H1 (cell line): ENCODE measurements around the gene RILP. TPM values are rescaled to one million over a fixed set of nuclear protein-coding genes. Genes with fewer than 3 reads are reported as not detected.

Experiments
- CTCF ChIA-PET: fragments of 300-600 bp; sonication (Branson Sonifier 250); formaldehyde crosslinking; loops from one replicate; lab custom pipeline; 2021; ENCODE audit not compliant: partially characterized antibody; lab: Charles Lee
- POLR2A ChIA-PET: fragments of 300-600 bp; sonication (Branson Sonifier 250); formaldehyde crosslinking; loops from one replicate; lab custom pipeline; 2021; ENCODE audit warnings: inconsistent platforms; ENCODE audit not compliant: partially characterized antibody; lab: Charles Lee
- DNase-seq, 2 experiments: peaks; one replicate each; pipeline versions ENCODE4 v3.0.0 to v3.0.0-alpha.2; 2010 to 2022; ENCODE audit warnings: low spot score in 2 of 2, low read depth in 1 of 2, mixed read lengths in 1 of 2
- FAIRE-seq: peaks from 2 replicates; lab custom pipeline; 2011; peaks lifted over from hg19 to GRCh38; lab: Jason Lieb, UNC
- H2AFZ ChIP-seq: 2 replicates; pipeline ENCODE4 v1.8.1; 2012; ENCODE audit warnings: low read length, inconsistent platforms
- H2AK5ac ChIP-seq: 2 replicates; pipeline ENCODE4 v1.6.1; 2013; ENCODE audit warnings: low read depth, low read length
- H2BK120ac ChIP-seq: replicated peaks from 2 replicates; pipeline ENCODE3; 2013; ENCODE audit warnings: low read depth, low read length, inconsistent platforms
- H2BK12ac ChIP-seq: 2 replicates; pipeline ENCODE4 v1.6.1; 2013; ENCODE audit warnings: low read depth, low read length
- H2BK15ac ChIP-seq: 2 replicates; pipeline ENCODE4 v1.6.1; 2013; ENCODE audit warnings: low read length
- H2BK20ac ChIP-seq: 2 replicates; pipeline ENCODE4 v1.6.1; 2013; ENCODE audit warnings: low read length
- H2BK5ac ChIP-seq: 2 replicates; pipeline ENCODE4 v1.6.1; 2013; ENCODE audit warnings: low read depth, low read length
- H3K14ac ChIP-seq: 2 replicates; pipeline ENCODE4 v1.6.1; 2013; ENCODE audit warnings: inconsistent platforms; ENCODE audit not compliant: insufficient read length
- H3K18ac ChIP-seq: 2 replicates; pipeline ENCODE4 v1.6.1; 2013; ENCODE audit warnings: low read length; ENCODE audit errors: extremely low read depth
- H3K23ac ChIP-seq: 2 replicates; pipeline ENCODE4 v1.6.1; 2013; ENCODE audit warnings: inconsistent platforms; ENCODE audit not compliant: insufficient read length
- H3K23me2 ChIP-seq: 2 replicates; pipeline ENCODE4 v1.6.1; 2013; ENCODE audit warnings: low read depth, low read length
- H3K27ac ChIP-seq: 2 replicates; pipeline ENCODE4 v1.6.1; 2011; ENCODE audit warnings: low read depth, low read length, inconsistent platforms
- H3K27me3 ChIP-seq, 4 experiments: replicated peaks in 1 of 4; 1 replicate in 1 of 4; 2 replicates in 3 of 4; pipeline versions ENCODE4 v1.6.1 to v1.8.1; 2011 to 2013; ENCODE audit warnings: low read length in 3 of 4, mild to moderate bottlenecking in 3 of 4, inconsistent platforms in 2 of 4, mixed read lengths in 2 of 4, moderate library complexity in 1 of 4; ENCODE audit not compliant: control insufficient read depth in 3 of 4, insufficient read depth in 3 of 4; ENCODE audit errors: extremely low read depth in 1 of 4
- H3K36me3 ChIP-seq, 4 experiments: 2 replicates each; pipeline versions ENCODE4 v1.6.1 to v1.8.1; 2011 to 2013; ENCODE audit warnings: mild to moderate bottlenecking in 4 of 4, low read length in 3 of 4, moderate library complexity in 2 of 4, control low read depth in 1 of 4, inconsistent platforms in 1 of 4; ENCODE audit not compliant: insufficient read depth in 4 of 4, control insufficient read depth in 2 of 4
- H3K4ac ChIP-seq: replicated peaks from 2 replicates; pipeline ENCODE3; 2013; ENCODE audit warnings: low read length, low read depth, mixed read lengths, inconsistent platforms; ENCODE audit not compliant: insufficient read length
- H3K4me1 ChIP-seq, 4 experiments: replicated peaks in 1 of 4; 1 replicate in 1 of 4; 2 replicates in 3 of 4; pipeline versions ENCODE4 v1.6.1 to v1.8.1; 2011 to 2013; ENCODE audit warnings: low read length in 3 of 4, inconsistent platforms in 2 of 4, mixed read lengths in 1 of 4; ENCODE audit not compliant: insufficient read depth in 4 of 4, control insufficient read depth in 3 of 4
- H3K4me2 ChIP-seq, 2 experiments: 2 replicates each; pipeline versions ENCODE4 v1.6.1 to v1.8.1; 2011 to 2013; ENCODE audit warnings: low read depth in 2 of 2, low read length in 2 of 2, control low read depth in 1 of 2, inconsistent platforms in 1 of 2, mild to moderate bottlenecking in 1 of 2; ENCODE audit not compliant: insufficient read depth in 1 of 2
- H3K4me3 ChIP-seq, 4 experiments: fragments of 200-600, 300-600 bp in 1 of 4; sonication (generic), shearing (Covaris generic), sonication (Bioruptor Twin) in 1 of 4; 2 replicates each; pipeline versions ENCODE4 v1.5.1 to v1.8.1; 2011 to 2016; ENCODE audit warnings: low read length in 4 of 4, low read depth in 3 of 4, control low read depth in 2 of 4, inconsistent platforms in 2 of 4, mild to moderate bottlenecking in 2 of 4, mixed read lengths in 1 of 4, moderate library complexity in 1 of 4; ENCODE audit not compliant: insufficient read depth in 2 of 4; ENCODE audit errors: extremely low read depth in 1 of 4
- H3K56ac ChIP-seq: replicated peaks from 2 replicates; pipeline ENCODE3; 2013; ENCODE audit warnings: low read depth, mild to moderate bottlenecking, mixed read lengths, low read length, inconsistent platforms; ENCODE audit not compliant: insufficient read length
- H3K79me1 ChIP-seq: 2 replicates; pipeline ENCODE4 v1.6.1; 2013; ENCODE audit warnings: low read depth, low read length, control low read depth
- H3K79me2 ChIP-seq, 2 experiments: 2 replicates each; pipeline versions ENCODE4 v1.6.1 to v1.8.1; 2012 to 2013; ENCODE audit warnings: low read length in 2 of 2, mild to moderate bottlenecking in 2 of 2, inconsistent platforms in 1 of 2; ENCODE audit not compliant: insufficient read depth in 2 of 2, control insufficient read depth in 1 of 2
- H3K9ac ChIP-seq, 4 experiments: replicated peaks in 1 of 4; 1 replicate in 1 of 4; 2 replicates in 3 of 4; pipeline versions ENCODE4 v1.6.1 to v1.8.1; 2011 to 2013; ENCODE audit warnings: low read depth in 3 of 4, low read length in 3 of 4, control low read depth in 2 of 4, mild to moderate bottlenecking in 2 of 4, moderate library complexity in 2 of 4, inconsistent platforms in 1 of 4; ENCODE audit errors: extremely low read depth in 1 of 4
- H3K9me3 ChIP-seq, 2 experiments: 2 replicates each; pipeline versions ENCODE4 v1.6.1 to v1.8.1; 2012 to 2013; ENCODE audit warnings: mild to moderate bottlenecking in 2 of 2, moderate library complexity in 2 of 2, control low read depth in 1 of 2, inconsistent platforms in 1 of 2, low read depth in 1 of 2, low read length in 1 of 2, mixed read lengths in 1 of 2; ENCODE audit not compliant: insufficient read depth in 2 of 2
- H4K20me1 ChIP-seq, 2 experiments: replicated peaks in 1 of 2; 2 replicates each; pipeline versions ENCODE3 to v1.8.1; 2011 to 2013; ENCODE audit warnings: inconsistent platforms in 2 of 2, low read length in 2 of 2, mild to moderate bottlenecking in 1 of 2; ENCODE audit not compliant: insufficient read depth in 2 of 2, control insufficient read depth in 1 of 2
- H4K5ac ChIP-seq: 2 replicates; pipeline ENCODE4 v1.6.1; 2013; ENCODE audit warnings: low read length, low read depth, mixed read lengths, inconsistent platforms; ENCODE audit not compliant: insufficient read length
- H4K8ac ChIP-seq: 2 replicates; pipeline ENCODE4 v1.8.0; 2013; ENCODE audit warnings: mild to moderate bottlenecking, moderate library complexity, low read length, inconsistent platforms; ENCODE audit not compliant: insufficient read depth; ENCODE audit errors: extremely low read depth
- H4K91ac ChIP-seq: replicated peaks from 2 replicates; pipeline ENCODE3; 2013; ENCODE audit warnings: low read length, mixed read lengths, inconsistent platforms; ENCODE audit not compliant: insufficient read length
- EP300 ChIP-seq, 2 experiments: IDR thresholded peaks; 1 replicate in 1 of 2; 2 replicates in 1 of 2; pipeline ENCODE4 v1.6.1; 2011 to 2012; ENCODE audit warnings: low read depth in 2 of 2, low read length in 2 of 2, mild to moderate bottlenecking in 2 of 2, borderline replicate concordance in 1 of 2, inconsistent platforms in 1 of 2, moderate library complexity in 1 of 2
- KDM1A ChIP-seq: fragments of 200-600, 300-600 bp; sonication (generic); IDR thresholded peaks from 2 replicates; pipeline ENCODE4 v1.7.1; 2016; ENCODE audit warnings: mild to moderate bottlenecking, low read length, borderline replicate concordance
- PHF8 ChIP-seq: fragments of 200-600 bp; sonication (generic); conservative IDR thresholded peaks from 2 replicates; pipeline ENCODE4 v1.7.1; 2012; ENCODE audit warnings: low read depth, mild to moderate bottlenecking, inconsistent platforms, low read length, moderate library complexity
- POLR2A ChIP-seq, 2 experiments: IDR thresholded peaks; 1 replicate in 1 of 2; 2 replicates in 1 of 2; pipeline ENCODE4 v1.6.1; 2011; ENCODE audit warnings: low read depth in 2 of 2, low read length in 2 of 2, mild to moderate bottlenecking in 2 of 2; ENCODE audit errors: control extremely low read depth in 1 of 2
- POLR2AphosphoS5 ChIP-seq: IDR thresholded peaks from 2 replicates; pipeline ENCODE4 v1.6.1; 2011; ENCODE audit warnings: low read depth, low read length
- RAD21 ChIP-seq, 2 experiments: IDR thresholded peaks in 1 of 2; conservative IDR thresholded peaks in 1 of 2; 2 replicates each; pipeline ENCODE4 v1.6.1; 2011; ENCODE audit warnings: low read depth in 2 of 2, low read length in 2 of 2, improper control_type of control experiment in 1 of 2, inconsistent platforms in 1 of 2, mild to moderate bottlenecking in 1 of 2, moderate library complexity in 1 of 2
- WGBS, 2 experiments: shearing (Covaris generic) in 1 of 2; methylation state at CpG; one replicate each; pipeline versions ENCODE4 v1.1.6 to v1.1.7; 2013 to 2015; ENCODE audit warnings: low lambda C conversion rate in 2 of 2, mixed read lengths in 2 of 2, inconsistent platforms in 1 of 2, low coverage in 1 of 2, missing lambda C conversion rate in 1 of 2; ENCODE audit not compliant: insufficient replicate concordance in 2 of 2, insufficient coverage in 1 of 2, insufficient read length in 1 of 2; ENCODE audit errors: extremely low coverage in 1 of 2, missing lambda C conversion rate in 1 of 2; 5-methylcytosine and 5-hydroxymethylcytosine counted together
- polyA plus RNA-seq, 7 experiments: library from polyadenylated mRNA; depleted of rRNA in 3 of 7; stranded (reverse) in 5 of 7; unstranded in 2 of 7; fragments of >200 nt in 5 of 7; fragments of 200-250 nt in 2 of 7; gene quantifications; 1 replicate in 5 of 7; 2 replicates in 1 of 7; 4 replicates in 1 of 7; pipeline versions ENCODE4 v1.2.1 to v1.2.3, GENCODE V29; 2011 to 2013; ENCODE audit warnings: missing spikeins in 2 of 7, mixed read lengths in 2 of 7
- total RNA-seq: library from RNA; stranded (reverse); fragmentation: NEBNext Ultra II Directional; extraction: Animal tissue kit (Norgen Biotek cat#: 25700); gene quantifications from 2 replicates; pipeline ENCODE4 v1.2.1, GENCODE V29; 2021
- TF ChIP-seq, protein P1 (sequence below): IDR thresholded peaks from 2 replicates; pipeline ENCODE4 v1.6.1; 2011; ENCODE audit warnings: low read length, improper control_type of control experiment

Gene RILP
- total and polyA plus RNA-seq, 2 of the 8 experiments (the other 6 are each of a cell fraction or from before 2014, with no cell fraction given): 6.8 to 7.2 TPM

- no peak overlapping the region for H2BK12ac ChIP-seq
- H2BK120ac ChIP-seq: no peak overlapping the region
- H3K4me2 ChIP-seq: no peak overlapping the region
- FAIRE-seq (no peak), DNase-seq (no peak)
- peaks cover 0 to 23% (median 9%) of the 10 kb centered on the region in 4 experiments; a peak in 4 of 7 replicates for H3K4me1 ChIP-seq
- H3K4me3 ChIP-seq: no peak overlapping the region
- no peak overlapping the region for H3K14ac ChIP-seq
- WGBS, 2 experiments: 81% methylated on average over 10 of the region's 10 CpGs; no CpG with 5 or more reads in 1 of the 2 experiments
- H3K27ac ChIP-seq: no peak overlapping the region
- 0 out of 8 replicates have a peak, but pooled peaks cover 0 to 2% (median 0%) of the 10 kb centered on the region in 4 experiments for H3K36me3 ChIP-seq
- CTCF ChIA-PET: interaction anchor here (0.7 to 14.5 kb wide), 9 partner anchors 8 to 303 kb away, joined by 3 to 146 read pairs (median 4); no protein-coding TSS in a partner anchor
- no peak overlapping the region for H4K91ac ChIP-seq
- no peaks in the 10 kb centered on the region for H3K79me1 ChIP-seq
- H4K20me1 ChIP-seq: no peaks in the 10 kb centered on the region
- no peaks in the 10 kb centered on the region for H3K23me2 ChIP-seq
- no peak overlapping the region for H4K8ac ChIP-seq
- H3K18ac ChIP-seq: no peak overlapping the region
- no peak overlapping the region for H2BK15ac ChIP-seq
- H3K79me2 ChIP-seq: no peaks in the 10 kb centered on the region
- no peak overlapping the region for H3K4ac ChIP-seq
- H4K5ac ChIP-seq: no peak overlapping the region
- no peak overlapping the region for H2BK5ac ChIP-seq
- H2AFZ ChIP-seq: no peak overlapping the region
- H3K56ac ChIP-seq: no peak overlapping the region
- H3K27me3 ChIP-seq: no peaks in the 10 kb centered on the region
- TF ChIP-seq EP300 (IDR thresholded peaks at IDR 0.05; ENCODE audit: borderline replicate concordance in 1 of 2, low read depth in 2 of 2, low read length in 2 of 2) (no peak), POLR2A (IDR thresholded peaks at IDR 0.05; ENCODE audit: control extremely low read depth in 1 of 2, low read depth in 2 of 2, low read length in 2 of 2) (no peak), KDM1A (peak; percentile 17; the same call in 1 of the 2 replicates), RAD21 (IDR thresholded peaks at IDR 0.05 in 1 of 2, conservative IDR thresholded peaks at IDR 0.05 in 1 of 2; ENCODE audit: low read depth in 2 of 2, low read length in 2 of 2) (no peak), POLR2AphosphoS5 (no peak), PHF8 (no peak)
- TF ChIP-seq, protein P1, sequence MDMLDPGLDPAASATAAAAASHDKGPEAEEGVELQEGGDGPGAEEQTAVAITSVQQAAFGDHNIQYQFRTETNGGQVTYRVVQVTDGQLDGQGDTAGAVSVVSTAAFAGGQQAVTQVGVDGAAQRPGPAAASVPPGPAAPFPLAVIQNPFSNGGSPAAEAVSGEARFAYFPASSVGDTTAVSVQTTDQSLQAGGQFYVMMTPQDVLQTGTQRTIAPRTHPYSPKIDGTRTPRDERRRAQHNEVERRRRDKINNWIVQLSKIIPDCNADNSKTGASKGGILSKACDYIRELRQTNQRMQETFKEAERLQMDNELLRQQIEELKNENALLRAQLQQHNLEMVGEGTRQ: no peak
- POLR2A ChIA-PET: no interaction called here
- no peak overlapping the region for H2AK5ac ChIP-seq
- no peak overlapping the region for H3K9ac ChIP-seq
- no peak overlapping the region for H3K23ac ChIP-seq
- H3K9me3 ChIP-seq: no peaks in the 10 kb centered on the region
- H2BK20ac ChIP-seq: no peak overlapping the region
Measured at GRCh38 chr17:1635675-1636465, 13.8 kb downstream of the RILP start.
